Gastroesophageal sphincter (tissue), 3 donors: Measurements from ENCODE around the gene RHNO1.

Experiments used
- CTCF ChIP-seq, 4 experiments: fragments of 200-600 bp in 2 of 4; fragments of 450-650 bp in 2 of 4; sonication (generic) in 1 of 4; IDR thresholded peaks; one replicate each; pipeline ENCODE4 v1.5.1; 2017 to 2019; ENCODE audit warnings: antibody characterized with exemption in 4 of 4, mild to moderate bottlenecking in 2 of 4, moderate library complexity in 2 of 4
- POLR2A ChIP-seq, 2 donors: fragments of 450-650 bp; IDR thresholded peaks; one replicate each; pipeline ENCODE4 v1.6.1; 2017; ENCODE audit warnings: antibody characterized with exemption in 2 of 2, mild to moderate bottlenecking in 2 of 2, moderate library complexity in 1 of 2

GRCh38 chr12:2855546-2855945, 21.5 kb upstream of the RHNO1 start:
- TF ChIP-seq CTCF (IDR thresholded peaks at IDR 0.05) (no peak), POLR2A (IDR thresholded peaks at IDR 0.05) (no peak)
